HG03520 (cell line): ENCODE measurements around the gene SLC2A14.
"Not testable (repeated sequence)": the region's sequence is repeated elsewhere in the genome, so short reads cannot be mapped to it uniquely, and the experiment has no call there.

Experiments
- ATAC-seq: cut with Tn5 transposase; IDR thresholded peaks from one replicate; pipeline ENCODE4 v1.9.1; 2021; ENCODE audit warnings: mild to moderate bottlenecking, moderate library complexity; ENCODE audit not compliant: unreplicated experiment

The SLC2A14 gene

GRCh38 chr12:7835116-7835515, 37.6 kb downstream of the SLC2A14 start:
- ATAC-seq: no peak

- ATAC-seq: no peak
Measured at GRCh38 chr12:7834701-7835100, 38.0 kb downstream of the SLC2A14 start.

DNA sequence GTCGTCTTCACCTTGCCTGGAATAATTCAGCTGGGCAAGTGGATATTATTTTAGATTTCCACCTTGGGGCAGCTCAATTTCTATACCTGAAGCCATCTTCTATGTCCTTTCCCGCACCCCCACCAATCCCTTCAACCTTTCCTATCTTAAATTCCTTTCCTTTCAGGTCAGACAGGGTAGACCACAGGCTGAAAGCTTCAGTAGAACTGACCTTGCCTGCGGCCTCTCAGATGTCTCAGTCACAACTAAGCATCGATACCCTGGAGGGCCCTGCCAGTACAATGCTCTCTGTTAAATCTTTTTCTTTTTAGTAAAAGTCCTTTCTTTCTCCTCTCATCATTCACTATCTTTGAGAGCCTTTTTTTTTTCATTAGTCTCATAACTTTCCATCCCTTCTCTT, 38.9 kb downstream of the SLC2A14 start:
- ATAC-seq: no peak

- not testable (repeated sequence) for ATAC-seq
Measured at GRCh38 chr12:7833201-7833600, 39.5 kb downstream of the SLC2A14 start.

- ATAC-seq: no peak
Measured at GRCh38 chr12:7832059-7832696, 40.5 kb downstream of the SLC2A14 start.

GRCh38 chr12:7829737-7830136, 43.0 kb downstream of the SLC2A14 start:
- not testable (repeated sequence) for ATAC-seq

- ATAC-seq: not testable (repeated sequence)
Measured at GRCh38 chr12:7825754-7826153, 47.0 kb downstream of the SLC2A14 start.

DNA sequence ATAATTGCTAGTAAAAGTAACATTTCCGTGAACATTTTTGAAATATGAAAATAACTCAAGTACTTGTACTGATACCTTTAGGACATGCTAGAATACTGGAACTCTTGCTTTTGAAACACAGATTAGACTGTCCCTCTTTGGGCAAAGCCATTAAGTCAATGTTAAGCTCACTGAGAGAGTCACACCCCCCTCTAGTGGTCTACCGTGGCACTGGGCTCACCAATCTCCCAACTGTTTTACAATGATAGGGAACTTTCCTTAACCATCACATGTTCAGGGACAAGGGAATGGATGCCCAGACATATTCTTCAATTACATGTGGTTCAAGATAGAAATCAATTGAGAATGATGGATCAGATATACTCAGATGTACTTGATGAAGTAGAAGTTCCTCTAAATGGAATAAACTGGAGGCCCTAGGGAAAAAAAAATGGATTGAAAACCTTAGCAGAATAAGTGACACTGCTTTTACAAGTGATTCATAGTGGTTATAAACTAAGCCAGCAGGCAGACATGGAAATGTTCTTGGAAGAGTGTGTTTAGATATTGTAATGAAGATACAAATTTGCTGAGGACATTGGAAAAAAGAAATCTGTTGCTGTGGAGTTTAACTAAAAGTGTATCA, 65.7 kb downstream of the SLC2A14 start:
- ATAC-seq: no peak

GRCh38 chr12:7806319-7806718, 66.4 kb downstream of the SLC2A14 start:
- ATAC-seq: not testable (repeated sequence)

DNA sequence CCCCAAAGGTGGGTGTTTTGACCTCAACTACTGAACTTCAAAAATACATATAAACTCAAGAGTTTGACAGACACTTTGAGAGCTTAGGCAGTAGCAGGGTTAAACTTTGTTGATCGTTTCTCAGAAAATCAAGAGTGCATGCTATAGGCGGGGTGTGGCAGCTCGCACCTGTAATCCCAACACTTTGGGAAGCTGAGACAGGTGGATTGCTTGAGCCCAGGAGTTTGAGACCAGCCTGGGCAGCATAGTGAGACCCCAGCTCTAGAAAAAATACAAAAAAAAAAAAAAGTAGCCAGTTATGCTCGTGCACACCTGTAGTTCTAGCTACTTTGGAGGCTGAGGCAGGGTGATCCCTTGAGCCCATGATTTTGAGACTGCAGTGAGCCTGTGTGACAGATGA, 71.3 kb downstream of the SLC2A14 start:
- no peak for ATAC-seq

- ATAC-seq: not testable (repeated sequence)
Measured at GRCh38 chr12:7798750-7799308, 73.9 kb downstream of the SLC2A14 start.

DNA sequence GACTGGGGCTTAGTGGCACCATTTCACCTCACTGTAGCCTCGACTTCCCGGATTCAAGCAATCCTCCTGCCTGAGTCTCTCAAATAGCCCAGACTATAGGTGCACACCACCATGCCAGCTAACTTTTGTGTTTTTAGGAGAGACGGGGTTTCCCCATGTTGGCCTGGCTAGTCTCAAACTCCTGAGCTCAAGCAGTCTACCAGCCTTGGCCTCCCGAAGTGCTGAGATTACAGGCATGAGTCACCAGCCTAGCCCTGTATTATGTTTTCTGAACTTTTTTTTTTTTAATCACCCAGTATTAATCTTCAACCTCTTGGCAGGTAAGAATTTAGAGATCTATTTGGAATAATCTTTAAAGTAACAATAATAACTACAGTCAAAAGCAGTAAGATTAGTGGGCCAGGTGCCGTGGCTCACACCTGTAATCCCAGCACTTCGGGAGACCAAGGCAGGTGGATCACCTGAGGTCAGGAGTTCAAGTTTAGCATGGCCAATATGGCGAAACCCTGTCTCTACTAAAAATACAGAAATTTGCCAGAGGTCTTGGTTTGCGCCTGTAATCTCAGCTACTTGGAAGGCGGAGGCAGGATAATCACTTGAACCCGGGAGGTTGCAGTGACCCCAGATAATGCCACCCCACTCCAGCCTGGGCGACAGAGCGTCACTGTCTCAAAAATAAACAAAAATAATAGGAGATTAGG, 74.9 kb downstream of the SLC2A14 start:
- ATAC-seq: no peak

GRCh38 chr12:7797269-7797668, 75.4 kb downstream of the SLC2A14 start:
- ATAC-seq: not testable (repeated sequence)

- no peak for ATAC-seq
Measured at GRCh38 chr12:7793211-7793610, 79.5 kb downstream of the SLC2A14 start.

GRCh38 chr12:7788884-7789528, 83.7 kb downstream of the SLC2A14 start, which contains the start of gene NANOG:
Gene NANOG (plus strand): TSS chr12:7789402. CDS start chr12:7789615, 213 bp downstream.
- not testable (repeated sequence) for ATAC-seq

GRCh38 chr12:7788294-7788660, 84.4 kb downstream of the SLC2A14 start:
- ATAC-seq: no peak

DNA sequence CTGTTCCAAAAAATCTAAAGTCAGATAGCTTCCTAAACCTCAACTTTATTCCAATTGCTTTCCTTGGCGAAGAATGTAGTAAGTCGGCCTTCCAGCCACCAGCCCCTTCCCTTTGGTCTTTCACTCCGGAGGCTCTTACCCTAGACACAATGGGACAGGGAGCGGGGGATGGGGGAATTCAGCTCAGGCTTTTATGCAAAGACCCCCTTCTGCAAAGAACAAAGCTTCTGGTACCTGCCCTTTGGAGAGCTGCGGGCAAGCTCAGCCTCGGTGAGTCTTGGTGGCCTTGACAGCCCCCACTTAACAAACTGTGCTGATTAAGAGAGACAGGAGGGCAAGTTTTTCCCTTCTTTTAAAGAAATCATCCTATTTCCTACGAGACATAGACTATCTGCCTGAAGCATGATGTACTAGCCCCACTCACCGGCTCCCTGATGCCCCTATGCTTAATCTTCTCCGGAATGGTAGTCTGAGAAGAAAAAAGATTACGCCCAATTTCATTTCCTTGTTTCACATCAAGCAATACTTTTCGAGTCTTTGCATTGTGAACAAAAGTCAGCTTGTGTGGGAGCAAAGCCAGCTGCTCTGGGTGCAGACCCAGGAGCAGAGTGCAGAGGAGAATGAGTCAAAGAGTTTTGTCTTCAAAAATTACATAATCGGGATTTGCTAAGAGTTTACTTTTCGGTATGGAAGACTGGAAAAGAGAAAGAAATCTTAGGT, 85.0 kb downstream of the SLC2A14 start:
- no peak for ATAC-seq

DNA sequence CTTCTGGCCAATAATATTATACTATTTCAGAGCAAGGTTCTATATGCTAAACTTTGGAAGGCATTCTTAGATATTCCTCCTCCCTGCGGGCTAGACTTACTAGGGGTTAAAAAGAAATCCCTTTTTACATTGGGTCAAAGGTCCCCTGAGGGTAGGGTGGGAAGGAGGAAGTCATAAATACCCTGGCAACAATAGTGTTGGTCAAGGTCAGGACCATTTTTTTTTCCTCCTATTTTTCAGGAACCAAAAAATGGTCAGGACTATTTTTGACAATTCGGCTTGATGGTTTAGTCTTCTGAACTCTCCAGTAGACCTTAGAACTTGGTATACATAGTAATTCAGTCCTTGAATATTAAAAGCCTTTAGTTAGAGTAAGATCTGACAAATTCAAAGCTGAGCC, 88.0 kb downstream of the SLC2A14 start:
- ATAC-seq: no peak

DNA sequence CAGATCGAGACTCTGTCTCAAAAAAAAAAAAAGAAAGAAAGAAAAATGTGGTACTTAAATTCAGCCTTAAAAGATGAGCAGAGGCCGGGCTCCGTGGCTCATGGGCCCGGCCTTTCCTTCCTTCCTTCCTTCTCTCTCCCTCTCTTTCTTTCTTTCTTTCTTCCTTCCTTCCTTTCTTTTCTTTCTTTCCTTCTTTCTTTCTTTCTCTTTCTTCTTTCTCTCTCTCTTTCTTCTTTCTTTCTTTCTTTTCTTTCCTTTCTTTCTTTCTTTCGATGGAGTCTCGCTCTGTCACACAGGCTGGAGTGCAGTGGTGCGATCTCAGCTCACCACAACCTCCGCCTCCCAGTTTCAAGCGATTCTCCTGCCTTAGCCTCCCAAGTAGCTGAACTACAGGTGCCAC, 89.3 kb downstream of the SLC2A14 start:
- not testable (repeated sequence) for ATAC-seq

DNA sequence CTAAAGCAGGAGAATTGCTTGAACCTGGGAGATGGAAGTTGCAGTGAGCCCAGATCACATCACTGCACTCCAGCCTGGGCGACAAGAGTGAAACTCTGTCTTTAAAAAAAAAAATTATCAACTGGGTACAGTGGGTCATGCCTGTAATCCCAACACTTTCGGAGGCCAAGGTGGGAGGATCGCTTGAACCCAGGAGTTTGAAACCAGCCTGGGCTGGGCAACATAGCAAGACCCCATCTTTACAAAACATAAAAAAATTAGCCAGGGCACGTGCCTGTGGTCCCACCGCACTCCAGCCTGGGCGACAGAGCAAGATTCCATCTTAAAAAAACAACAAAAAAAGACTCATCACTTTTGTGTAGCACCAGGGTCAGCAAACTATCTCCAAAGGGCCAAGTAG, 90.7 kb downstream of the SLC2A14 start:
- no peak for ATAC-seq

- no peak for ATAC-seq
Measured at GRCh38 chr12:7781274-7781673, 91.4 kb downstream of the SLC2A14 start.
